ENCODE results near the gene SERPINA1.

The SERPINA1 gene

GRCh38 chr14:94385553-94386057 is 2.8 kb downstream of the SERPINA1 start:
- no peaks in the 10 kb centered on the region for H3K4me1 ChIP-seq (ENCODE audit: low read depth, poor library complexity, severe bottlenecking)
- no peak overlapping the region for H3K9ac ChIP-seq
- no peak overlapping the region for H2AFZ ChIP-seq (ENCODE audit: low read depth)
- no peak overlapping the region for H3K4me3 ChIP-seq (IDR thresholded peaks at IDR 0.05; ENCODE audit: insufficient read depth, low read depth, low read length)
- no peak overlapping the region for H3K27ac ChIP-seq
- H3K27me3 ChIP-seq (ENCODE audit: insufficient read depth, low read depth): no peaks in the 10 kb centered on the region
- H3K4me2 ChIP-seq: no peak overlapping the region
- no peaks in the 10 kb centered on the region for H4K20me1 ChIP-seq (ENCODE audit: insufficient read depth)
- TF ChIP-seq, protein P1, sequence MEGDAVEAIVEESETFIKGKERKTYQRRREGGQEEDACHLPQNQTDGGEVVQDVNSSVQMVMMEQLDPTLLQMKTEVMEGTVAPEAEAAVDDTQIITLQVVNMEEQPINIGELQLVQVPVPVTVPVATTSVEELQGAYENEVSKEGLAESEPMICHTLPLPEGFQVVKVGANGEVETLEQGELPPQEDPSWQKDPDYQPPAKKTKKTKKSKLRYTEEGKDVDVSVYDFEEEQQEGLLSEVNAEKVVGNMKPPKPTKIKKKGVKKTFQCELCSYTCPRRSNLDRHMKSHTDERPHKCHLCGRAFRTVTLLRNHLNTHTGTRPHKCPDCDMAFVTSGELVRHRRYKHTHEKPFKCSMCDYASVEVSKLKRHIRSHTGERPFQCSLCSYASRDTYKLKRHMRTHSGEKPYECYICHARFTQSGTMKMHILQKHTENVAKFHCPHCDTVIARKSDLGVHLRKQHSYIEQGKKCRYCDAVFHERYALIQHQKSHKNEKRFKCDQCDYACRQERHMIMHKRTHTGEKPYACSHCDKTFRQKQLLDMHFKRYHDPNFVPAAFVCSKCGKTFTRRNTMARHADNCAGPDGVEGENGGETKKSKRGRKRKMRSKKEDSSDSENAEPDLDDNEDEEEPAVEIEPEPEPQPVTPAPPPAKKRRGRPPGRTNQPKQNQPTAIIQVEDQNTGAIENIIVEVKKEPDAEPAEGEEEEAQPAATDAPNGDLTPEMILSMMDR (conservative IDR thresholded peaks at IDR 0.05; ENCODE audit: low read depth, low read length): no peak
- no peaks in the 10 kb centered on the region for H3K79me2 ChIP-seq (ENCODE audit: insufficient read depth, low read depth)
- H3K36me3 ChIP-seq (ENCODE audit: insufficient read depth): no peaks in the 10 kb centered on the region

DNA sequence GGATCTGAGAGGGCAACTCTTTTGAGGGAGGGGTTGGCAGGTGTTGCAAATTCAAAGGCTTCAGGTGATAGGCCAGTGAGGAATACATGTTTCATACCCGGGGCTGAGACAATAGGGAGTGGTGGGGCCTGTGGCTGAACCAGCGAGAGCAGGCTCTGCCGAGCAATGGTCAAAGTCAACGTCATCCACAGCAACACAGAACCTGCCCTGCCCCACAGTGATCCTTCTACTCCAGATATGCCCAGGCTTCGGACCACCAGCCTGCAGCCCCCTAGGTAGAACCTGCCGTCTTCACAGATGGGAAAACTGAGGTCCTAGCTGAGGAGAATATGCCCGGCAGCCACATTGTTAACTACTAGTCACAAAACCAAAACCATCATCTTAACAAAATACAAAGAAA is 4.1 kb downstream of the SERPINA1 start:
- Histone ChIP-seq H3K9ac (no peak overlapping the region), H3K36me3 (ENCODE audit: insufficient read depth) (no peaks in the 10 kb centered on the region), H3K27ac (no peak overlapping the region), H3K79me2 (ENCODE audit: insufficient read depth, low read depth) (no peaks in the 10 kb centered on the region), H3K4me2 (no peak overlapping the region), H3K4me1 (ENCODE audit: low read depth, poor library complexity, severe bottlenecking) (no peaks in the 10 kb centered on the region), H4K20me1 (ENCODE audit: insufficient read depth) (no peaks in the 10 kb centered on the region), H3K4me3 (IDR thresholded peaks at IDR 0.05; ENCODE audit: insufficient read depth, low read depth, low read length) (no peak overlapping the region), H2AFZ (ENCODE audit: low read depth) (no peak overlapping the region), H3K27me3 (ENCODE audit: insufficient read depth, low read depth) (no peaks in the 10 kb centered on the region)
- TF ChIP-seq, protein P1 (conservative IDR thresholded peaks at IDR 0.05; ENCODE audit: low read depth, low read length): no peak

- Histone ChIP-seq H3K36me3 (ENCODE audit: insufficient read depth) (no peaks in the 10 kb centered on the region), H3K4me2 (no peak overlapping the region), H3K79me2 (ENCODE audit: insufficient read depth, low read depth) (no peaks in the 10 kb centered on the region), H3K27me3 (ENCODE audit: insufficient read depth, low read depth) (no peaks in the 10 kb centered on the region), H3K4me3 (IDR thresholded peaks at IDR 0.05; ENCODE audit: insufficient read depth, low read depth, low read length) (no peak overlapping the region), H4K20me1 (ENCODE audit: insufficient read depth) (no peaks in the 10 kb centered on the region), H3K4me1 (ENCODE audit: low read depth, poor library complexity, severe bottlenecking) (no peaks in the 10 kb centered on the region), H2AFZ (ENCODE audit: low read depth) (no peak overlapping the region), H3K9ac (no peak overlapping the region), H3K27ac (no peak overlapping the region)
- TF ChIP-seq, protein P1 (conservative IDR thresholded peaks at IDR 0.05; ENCODE audit: low read depth, low read length): no peak
Measured at GRCh38 chr14:94383777-94384176, 4.6 kb downstream of the SERPINA1 start.

DNA sequence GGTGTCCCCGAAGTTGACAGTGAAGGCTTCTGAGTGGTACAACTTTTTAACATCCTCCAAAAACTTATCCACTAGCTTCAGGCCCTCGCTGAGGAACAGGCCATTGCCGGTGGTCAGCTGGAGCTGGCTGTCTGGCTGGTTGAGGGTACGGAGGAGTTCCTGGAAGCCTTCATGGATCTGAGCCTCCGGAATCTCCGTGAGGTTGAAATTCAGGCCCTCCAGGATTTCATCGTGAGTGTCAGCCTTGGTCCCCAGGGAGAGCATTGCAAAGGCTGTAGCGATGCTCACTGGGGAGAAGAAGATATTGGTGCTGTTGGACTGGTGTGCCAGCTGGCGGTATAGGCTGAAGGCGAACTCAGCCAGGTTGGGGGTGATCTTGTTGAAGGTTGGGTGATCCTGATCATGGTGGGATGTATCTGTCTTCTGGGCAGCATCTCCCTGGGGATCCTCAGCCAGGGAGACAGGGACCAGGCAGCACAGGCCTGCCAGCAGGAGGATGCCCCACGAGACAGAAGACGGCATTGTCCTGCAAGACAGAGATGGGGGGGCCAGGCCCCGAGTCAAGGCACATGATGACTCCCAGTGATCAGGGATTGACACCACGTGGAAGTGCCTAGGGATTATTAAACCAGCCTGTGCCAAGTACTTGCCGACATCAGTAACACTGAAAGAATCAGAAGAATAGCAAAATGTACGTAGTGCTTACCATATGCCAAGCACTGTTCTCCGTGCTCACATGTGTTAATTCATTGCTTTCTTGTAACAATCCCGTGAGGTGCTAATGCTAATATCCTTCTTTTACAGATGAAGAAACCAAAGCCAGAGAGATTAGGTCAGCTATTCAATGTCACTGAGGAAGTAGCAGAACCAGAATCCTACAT is 5.4 kb downstream of the SERPINA1 start:
- Histone ChIP-seq H3K9ac (no peak overlapping the region), H3K4me1 (ENCODE audit: low read depth, poor library complexity, severe bottlenecking) (no peaks in the 10 kb centered on the region), H3K27me3 (ENCODE audit: insufficient read depth, low read depth) (no peaks in the 10 kb centered on the region), H4K20me1 (ENCODE audit: insufficient read depth) (no peaks in the 10 kb centered on the region), H2AFZ (ENCODE audit: low read depth) (no peak overlapping the region), H3K4me2 (no peak overlapping the region), H3K4me3 (IDR thresholded peaks at IDR 0.05; ENCODE audit: insufficient read depth, low read depth, low read length) (no peak overlapping the region), H3K79me2 (ENCODE audit: insufficient read depth, low read depth) (no peaks in the 10 kb centered on the region), H3K36me3 (ENCODE audit: insufficient read depth) (no peaks in the 10 kb centered on the region), H3K27ac (no peak overlapping the region)
- TF ChIP-seq, protein P1 (conservative IDR thresholded peaks at IDR 0.05; ENCODE audit: low read depth, low read length): no peak
